ENCODE measurements around the gene TMEM120A.
A peak's percentile ranks its signal among the peaks of the same experiment; 100 is the strongest.

Gene TMEM120A

DNA sequence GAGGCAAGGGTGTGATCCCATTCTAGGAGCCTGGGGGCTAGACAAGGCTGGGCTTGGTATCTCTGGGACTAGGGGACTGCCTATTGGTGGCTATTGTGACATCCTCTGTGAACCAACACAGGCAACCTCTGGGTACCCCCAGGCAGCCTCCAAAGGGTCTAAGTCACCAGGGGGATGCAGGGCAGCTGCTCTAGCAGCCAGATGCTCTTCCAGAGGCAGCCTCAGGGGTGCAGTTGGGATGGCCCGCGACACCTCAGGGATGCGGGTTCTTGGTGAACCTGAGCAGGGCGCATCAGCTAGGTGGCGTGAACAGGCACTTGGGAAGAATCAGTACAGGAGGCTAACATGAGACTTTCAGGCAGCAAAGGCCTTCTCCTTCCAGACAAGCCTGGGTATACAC, 1.6 kb upstream of the TMEM120A start:
- POLR2A ChIA-PET (ENCODE audit: low non-redundant PET), result no interaction called here
- TF ChIP-seq, protein P1, sequence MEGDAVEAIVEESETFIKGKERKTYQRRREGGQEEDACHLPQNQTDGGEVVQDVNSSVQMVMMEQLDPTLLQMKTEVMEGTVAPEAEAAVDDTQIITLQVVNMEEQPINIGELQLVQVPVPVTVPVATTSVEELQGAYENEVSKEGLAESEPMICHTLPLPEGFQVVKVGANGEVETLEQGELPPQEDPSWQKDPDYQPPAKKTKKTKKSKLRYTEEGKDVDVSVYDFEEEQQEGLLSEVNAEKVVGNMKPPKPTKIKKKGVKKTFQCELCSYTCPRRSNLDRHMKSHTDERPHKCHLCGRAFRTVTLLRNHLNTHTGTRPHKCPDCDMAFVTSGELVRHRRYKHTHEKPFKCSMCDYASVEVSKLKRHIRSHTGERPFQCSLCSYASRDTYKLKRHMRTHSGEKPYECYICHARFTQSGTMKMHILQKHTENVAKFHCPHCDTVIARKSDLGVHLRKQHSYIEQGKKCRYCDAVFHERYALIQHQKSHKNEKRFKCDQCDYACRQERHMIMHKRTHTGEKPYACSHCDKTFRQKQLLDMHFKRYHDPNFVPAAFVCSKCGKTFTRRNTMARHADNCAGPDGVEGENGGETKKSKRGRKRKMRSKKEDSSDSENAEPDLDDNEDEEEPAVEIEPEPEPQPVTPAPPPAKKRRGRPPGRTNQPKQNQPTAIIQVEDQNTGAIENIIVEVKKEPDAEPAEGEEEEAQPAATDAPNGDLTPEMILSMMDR (conservative IDR thresholded peaks at IDR 0.05; ENCODE audit: low read depth), result no peak
- DNase-seq (ENCODE audit: low spot score), result no peak
- 0 out of 2 replicates have a peak overlapping the region, but pooled peaks have one; percentile 2 for H3K27ac ChIP-seq
- CTCF ChIA-PET, result interaction anchor here (0.5 kb wide), 1 partner anchor 72 kb away, joined by 3 read pairs; no protein-coding TSS in a partner anchor

DNA sequence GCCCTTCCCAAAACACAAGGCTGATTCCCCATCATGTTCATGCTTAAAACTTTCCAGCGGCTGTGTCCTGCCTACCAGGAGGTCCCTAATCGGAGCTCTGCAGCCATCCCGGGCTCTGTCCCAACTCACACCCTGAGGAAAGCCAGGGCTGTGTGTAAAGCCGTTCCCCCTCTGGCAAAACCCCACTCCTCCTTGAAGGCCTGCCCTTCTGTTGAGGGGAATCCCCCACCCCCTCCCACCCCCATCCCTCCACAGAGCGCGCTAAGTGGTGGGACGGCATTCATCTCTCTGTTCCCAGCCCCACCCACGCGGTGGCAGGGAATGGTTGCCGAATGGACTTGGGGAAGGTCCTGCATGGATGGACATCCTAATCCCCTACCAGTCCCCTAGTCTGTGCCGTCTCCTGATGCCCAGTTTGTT, 667 bp upstream of the TMEM120A start:
- CTCF ChIA-PET, result no interaction called here
- POLR2A ChIA-PET (ENCODE audit: low non-redundant PET), result no interaction called here
- TF ChIP-seq, protein P1 (conservative IDR thresholded peaks at IDR 0.05; ENCODE audit: low read depth), result no peak
- peak overlapping the region; percentile 76 for H3K27ac ChIP-seq
- DNase-seq (ENCODE audit: low spot score), result no peak

DNA sequence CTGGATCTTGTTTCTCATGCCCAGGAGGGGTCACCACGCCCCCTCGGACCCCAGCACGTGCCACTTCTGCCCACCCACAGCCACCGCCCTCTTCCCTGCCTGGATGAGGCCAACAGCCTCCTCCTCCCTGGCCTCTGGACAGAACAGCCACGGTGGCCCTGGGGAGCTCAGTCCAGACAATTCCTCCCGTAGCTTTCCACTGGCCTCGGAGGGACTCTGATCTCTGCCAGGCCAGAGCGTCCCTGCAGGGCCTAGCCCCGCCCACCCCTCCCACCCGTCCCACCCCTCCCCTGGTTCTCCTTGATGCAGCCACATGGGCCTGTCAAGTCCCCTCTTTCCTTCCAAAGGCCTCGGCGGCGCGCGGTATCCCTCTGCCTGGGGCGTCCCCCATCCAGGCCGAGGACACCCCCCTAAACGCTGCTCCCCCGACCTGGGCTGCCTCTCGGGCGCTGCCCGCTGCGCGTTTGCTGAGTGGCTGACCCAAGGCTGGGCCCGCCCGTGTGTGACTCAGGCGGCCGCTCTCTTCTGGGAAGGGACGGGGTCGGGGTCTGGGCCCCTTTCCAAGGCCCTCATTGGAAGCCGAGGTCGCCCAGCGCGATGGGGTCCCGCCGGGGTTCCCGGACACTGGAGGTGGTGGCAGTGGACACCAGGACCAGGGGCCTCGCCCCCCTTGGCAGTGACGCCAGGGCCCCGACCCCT, 557 bp downstream of the TMEM120A start:
- ChIA-PET POLR2A (ENCODE audit: low non-redundant PET) (interaction anchor here (1.1 kb wide), 1 partner anchor 78 kb away, joined by 4 read pairs; no protein-coding TSS in a partner anchor), CTCF (interaction anchor here (0.6 kb wide), 1 partner anchor 359 kb away, joined by 3 read pairs; no protein-coding TSS in a partner anchor)
- peak overlapping the region; percentile 76 for H3K27ac ChIP-seq
- TF ChIP-seq, protein P1 (conservative IDR thresholded peaks at IDR 0.05; ENCODE audit: low read depth), result no peak
- peak; percentile 58 for DNase-seq (ENCODE audit: low spot score)

DNA sequence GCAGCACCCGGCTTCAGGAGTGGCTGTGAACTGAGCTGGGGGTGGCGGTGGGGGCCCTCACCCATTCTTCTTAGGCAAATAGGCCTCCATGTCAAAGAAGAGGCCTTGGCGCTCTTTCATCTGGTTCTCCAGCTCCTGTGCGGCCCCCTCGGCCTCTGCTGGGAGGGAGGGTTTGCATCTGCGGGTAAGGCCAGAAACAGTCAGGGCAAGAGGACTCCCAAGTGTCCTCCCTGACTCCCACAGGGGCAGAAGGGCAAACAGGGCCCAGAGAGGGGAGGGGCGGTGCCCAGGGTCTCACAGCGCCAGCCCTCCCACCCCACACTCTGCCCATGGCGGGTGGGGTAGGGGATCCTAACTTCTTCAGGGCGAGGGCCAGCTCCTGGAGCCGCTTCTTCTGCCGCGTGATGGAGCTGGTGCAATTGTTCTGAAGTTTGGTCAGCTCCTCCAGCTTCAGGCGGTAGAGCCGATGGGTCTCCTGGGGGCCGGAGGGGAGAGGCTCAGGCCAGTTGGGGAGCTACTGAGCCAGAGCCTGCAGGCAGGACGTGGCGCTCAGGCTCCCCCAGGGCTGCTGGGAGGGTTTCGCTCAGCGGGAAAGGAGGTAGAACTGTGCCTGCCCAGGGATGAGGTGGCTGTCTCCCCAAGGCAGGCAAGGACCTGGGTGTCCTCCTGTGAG, 2.2 kb downstream of the TMEM120A start:
- POLR2A ChIA-PET (ENCODE audit: low non-redundant PET), result no interaction called here
- TF ChIP-seq, protein P1 (conservative IDR thresholded peaks at IDR 0.05; ENCODE audit: low read depth), result no peak
- CTCF ChIA-PET, result no interaction called here
- peak overlapping the region; percentile 76 for H3K27ac ChIP-seq
- no peak for DNase-seq (ENCODE audit: low spot score)

DNA sequence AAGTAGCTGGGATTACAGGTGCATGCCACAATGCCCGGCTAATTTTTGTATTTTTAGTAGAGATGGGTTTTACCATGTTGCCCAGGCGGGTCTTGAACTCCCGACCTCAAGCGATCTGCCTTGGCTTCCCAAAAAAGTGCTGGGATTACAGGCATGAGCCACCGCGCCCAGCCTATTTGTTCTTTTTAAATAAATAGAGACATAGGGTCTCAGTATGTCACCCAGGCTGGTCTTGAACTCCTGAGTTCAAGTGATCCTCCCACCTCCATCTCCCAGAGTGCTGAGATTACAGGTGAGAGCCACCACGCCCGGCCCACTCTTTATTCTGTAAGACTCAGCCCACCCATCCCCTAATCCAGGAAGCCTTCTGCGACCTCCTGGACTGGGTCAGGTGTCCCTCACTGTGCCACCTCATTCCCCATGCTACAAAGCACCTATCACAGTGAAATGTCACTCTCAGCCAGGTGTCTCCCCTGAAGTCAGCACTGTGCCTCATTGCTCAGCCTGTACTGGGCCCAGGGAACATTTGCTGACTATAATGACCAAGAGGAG, 2.8 kb downstream of the TMEM120A start:
- DNase-seq (ENCODE audit: low spot score), result no peak
- peak overlapping the region; percentile 76 for H3K27ac ChIP-seq
- POLR2A ChIA-PET (ENCODE audit: low non-redundant PET), result no interaction called here
- TF ChIP-seq, protein P1 (conservative IDR thresholded peaks at IDR 0.05; ENCODE audit: low read depth), result no peak
- CTCF ChIA-PET, result interaction anchor here (0.6 kb wide), 1 partner anchor 449 kb away, joined by 3 read pairs; no protein-coding TSS in a partner anchor
